ENCODE data around the gene PPM1E.

DNA sequence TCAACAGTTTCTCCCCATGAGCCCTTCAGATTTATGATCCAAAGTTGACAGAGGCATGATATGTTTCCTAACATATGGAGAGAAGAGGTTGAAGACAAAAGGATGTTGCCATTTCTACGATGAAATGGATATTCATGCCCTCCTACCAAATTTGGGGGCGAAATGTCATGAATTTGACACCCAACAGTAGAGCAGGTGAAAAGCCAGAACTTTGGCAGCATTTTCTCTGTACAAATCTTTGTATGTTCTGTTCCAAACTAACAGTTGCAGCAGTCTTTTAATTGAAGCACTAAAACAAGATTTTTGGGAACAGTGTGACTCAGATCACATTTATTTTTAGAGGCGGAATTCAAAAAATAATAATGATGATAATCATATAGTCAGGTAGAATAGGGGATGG lies 220.9 kb downstream of the PPM1E start:
- TF ChIP-seq, protein P1, sequence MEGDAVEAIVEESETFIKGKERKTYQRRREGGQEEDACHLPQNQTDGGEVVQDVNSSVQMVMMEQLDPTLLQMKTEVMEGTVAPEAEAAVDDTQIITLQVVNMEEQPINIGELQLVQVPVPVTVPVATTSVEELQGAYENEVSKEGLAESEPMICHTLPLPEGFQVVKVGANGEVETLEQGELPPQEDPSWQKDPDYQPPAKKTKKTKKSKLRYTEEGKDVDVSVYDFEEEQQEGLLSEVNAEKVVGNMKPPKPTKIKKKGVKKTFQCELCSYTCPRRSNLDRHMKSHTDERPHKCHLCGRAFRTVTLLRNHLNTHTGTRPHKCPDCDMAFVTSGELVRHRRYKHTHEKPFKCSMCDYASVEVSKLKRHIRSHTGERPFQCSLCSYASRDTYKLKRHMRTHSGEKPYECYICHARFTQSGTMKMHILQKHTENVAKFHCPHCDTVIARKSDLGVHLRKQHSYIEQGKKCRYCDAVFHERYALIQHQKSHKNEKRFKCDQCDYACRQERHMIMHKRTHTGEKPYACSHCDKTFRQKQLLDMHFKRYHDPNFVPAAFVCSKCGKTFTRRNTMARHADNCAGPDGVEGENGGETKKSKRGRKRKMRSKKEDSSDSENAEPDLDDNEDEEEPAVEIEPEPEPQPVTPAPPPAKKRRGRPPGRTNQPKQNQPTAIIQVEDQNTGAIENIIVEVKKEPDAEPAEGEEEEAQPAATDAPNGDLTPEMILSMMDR (IDR thresholded peaks at IDR 0.05; ENCODE audit: low read depth, low read length) = no peak
- TF ChIP-seq EZH2phosphoT487 (IDR thresholded peaks at IDR 0.05; ENCODE audit: low read depth) = no peak

Data from OCI-LY3 (cell line).